Spleen (tissue), 7 donors: ENCODE data around the gene SLC39A11.

Source experiments
- CTCF ChIP-seq, 11 experiments: fragments of 200-600 bp in 7 of 11; fragments of 450-650 bp in 4 of 11; sonication (generic) in 4 of 11; IDR thresholded peaks in 8 of 11; conservative IDR thresholded peaks in 3 of 11; 1 replicate in 7 of 11; 2 replicates in 4 of 11; pipeline versions ENCODE4 v1.4.0 to v1.8.0; 2016 to 2021; ENCODE audit warnings: antibody characterized with exemption in 11 of 11, inconsistent platforms in 4 of 11, mild to moderate bottlenecking in 1 of 11
- POLR2A ChIP-seq, 3 donors: fragments of 450-650 bp; IDR thresholded peaks; one replicate each; pipeline ENCODE4 v1.5.1; 2017; ENCODE audit warnings: antibody characterized with exemption in 3 of 3, mild to moderate bottlenecking in 1 of 3
- POLR2AphosphoS5 ChIP-seq, 3 donors: sonication (generic); formaldehyde crosslinking; IDR thresholded peaks; one replicate each; pipeline ENCODE4 v1.5.1; 2017; ENCODE audit warnings: antibody characterized with exemption in 3 of 3
- donor health status: DM: no; HTN: no; CAD: no; lungs with moderate emphysema.
- donor health status: DM: no; HTN: no; CAD: no.
- donor health status: DM: no; HTN: no; CAD: no.

DNA sequence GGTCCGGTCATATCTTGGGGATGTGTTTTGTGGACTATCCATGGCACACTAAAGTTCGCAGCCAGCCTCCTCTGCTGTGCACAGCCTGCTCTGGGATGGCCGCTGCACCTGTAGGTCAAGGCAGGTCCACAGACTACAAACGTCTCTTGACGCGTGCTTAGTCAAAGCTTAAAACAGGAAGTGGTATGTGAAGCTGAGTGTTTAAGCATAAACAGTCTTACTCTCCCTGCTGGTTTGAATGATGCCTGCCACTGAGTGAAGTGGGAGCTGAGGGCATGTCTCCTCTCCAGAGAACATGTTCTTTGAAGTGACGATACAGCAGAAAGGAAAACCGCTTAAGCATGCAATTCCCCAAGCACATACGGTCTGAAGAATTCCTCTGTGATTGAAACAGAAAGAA, 365.6 kb downstream of the SLC39A11 start:
- TF ChIP-seq CTCF (IDR thresholded peaks at IDR 0.05 in 8 of 11, conservative IDR thresholded peaks at IDR 0.05 in 3 of 11) (peak in 1 of 11 experiments; percentile 22), POLR2A (IDR thresholded peaks at IDR 0.05) (no peak), POLR2AphosphoS5 (IDR thresholded peaks at IDR 0.05) (no peak)
